GM18873 (cell line): Measurements from ENCODE around the gene IL1RAPL1.

Experiments used
- ATAC-seq: cut with Tn5 transposase; IDR thresholded peaks from one replicate; pipeline ENCODE4 v1.9.1; 2021; ENCODE audit warnings: mild to moderate bottlenecking, moderate library complexity, moderate number of reproducible peaks; ENCODE audit not compliant: unreplicated experiment, low FRiP score

Gene IL1RAPL1

DNA sequence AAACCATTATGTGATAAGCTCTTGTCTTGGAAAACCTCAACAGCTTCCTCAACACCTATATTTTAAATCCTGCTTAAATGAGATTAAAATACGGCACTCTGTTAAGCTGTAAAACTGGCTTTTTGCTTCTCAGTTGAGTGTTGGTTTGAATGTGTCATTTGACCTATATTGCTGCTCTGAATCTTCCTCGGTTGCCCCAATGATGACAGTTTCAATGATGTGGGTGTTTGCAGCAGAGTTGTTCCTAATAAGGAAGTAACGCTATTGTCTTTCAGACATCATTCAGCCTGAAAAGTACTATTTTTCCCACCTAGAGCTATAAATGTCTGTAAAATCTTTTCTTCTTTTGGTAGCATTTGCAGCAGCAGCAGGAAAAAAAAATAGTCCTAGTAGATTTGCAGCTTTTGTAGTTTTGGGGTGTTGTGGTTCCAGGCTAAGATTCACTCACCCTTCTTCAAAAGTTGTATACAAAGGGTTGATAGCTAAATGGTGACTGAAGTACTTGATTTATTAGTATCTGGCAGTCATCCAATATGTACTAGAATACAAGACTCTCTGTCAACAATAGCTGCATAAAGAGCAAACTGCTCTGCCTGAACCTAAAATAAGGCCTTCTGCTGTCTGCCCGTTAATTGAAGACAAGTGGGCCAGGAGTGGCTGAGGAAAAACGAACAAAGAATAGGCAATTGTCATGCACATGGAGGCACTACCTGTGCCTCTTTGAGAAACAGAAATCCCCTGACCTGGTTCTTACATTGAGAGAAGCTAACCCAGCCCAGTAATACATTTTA lies 333.1 kb downstream of the IL1RAPL1 start:
- no peak for ATAC-seq

DNA sequence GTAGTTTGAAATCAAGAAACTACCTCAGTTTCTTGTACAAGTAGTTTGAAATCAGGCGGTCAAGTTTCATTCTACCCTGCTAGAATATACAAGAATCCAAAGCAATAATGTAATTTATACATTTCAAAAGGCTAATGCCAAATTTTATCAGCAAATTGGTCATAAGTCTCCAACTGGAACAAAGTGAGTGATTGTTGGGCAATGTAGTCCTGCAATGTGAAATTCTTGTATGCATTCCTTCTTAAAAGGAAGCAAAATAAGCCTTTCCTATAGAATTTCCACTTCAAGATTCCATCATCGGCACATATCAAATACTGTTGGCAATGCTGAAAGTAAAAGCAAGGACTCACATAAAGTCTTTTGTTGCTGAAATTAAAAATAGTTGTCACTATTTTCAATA lies 334.9 kb downstream of the IL1RAPL1 start:
- ATAC-seq = no peak

DNA sequence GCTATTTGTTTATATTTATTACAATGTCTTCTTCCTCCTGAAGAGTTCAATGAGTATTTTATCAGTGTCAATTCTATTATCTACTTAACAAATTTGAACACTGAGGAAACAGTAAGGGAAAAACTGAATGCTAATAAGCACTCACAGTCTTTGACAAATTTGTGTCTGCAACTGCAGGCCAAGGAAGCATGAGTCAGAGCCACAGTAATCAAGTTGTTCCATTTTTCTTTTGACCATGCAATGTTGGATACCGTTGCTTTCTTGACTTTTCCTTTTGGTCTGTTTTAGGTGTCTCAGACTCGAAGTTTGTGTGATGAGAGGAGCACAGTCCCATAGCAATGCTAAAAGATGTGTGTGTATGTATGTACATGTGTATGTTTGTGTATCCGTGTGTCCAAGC lies 359.6 kb downstream of the IL1RAPL1 start:
- no peak for ATAC-seq

DNA sequence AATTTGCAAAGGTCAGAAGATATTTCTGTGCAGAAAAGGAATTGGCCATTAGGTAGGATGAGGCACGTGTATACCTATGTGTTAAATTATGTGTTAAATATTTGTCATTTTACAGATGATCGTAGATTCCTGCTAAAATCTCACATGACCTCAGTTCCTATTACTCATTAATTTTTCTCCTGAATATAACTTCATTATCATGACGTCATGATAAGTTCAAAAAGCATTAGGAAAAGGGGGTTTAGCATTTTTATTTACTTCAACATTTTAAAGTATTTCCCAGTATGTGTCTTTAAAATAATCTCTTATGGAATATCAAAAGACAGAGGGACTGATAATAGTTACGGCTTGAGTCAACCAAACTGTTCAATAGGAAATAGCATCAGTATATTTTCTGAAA lies 372.8 kb downstream of the IL1RAPL1 start:
- ATAC-seq = no peak

DNA sequence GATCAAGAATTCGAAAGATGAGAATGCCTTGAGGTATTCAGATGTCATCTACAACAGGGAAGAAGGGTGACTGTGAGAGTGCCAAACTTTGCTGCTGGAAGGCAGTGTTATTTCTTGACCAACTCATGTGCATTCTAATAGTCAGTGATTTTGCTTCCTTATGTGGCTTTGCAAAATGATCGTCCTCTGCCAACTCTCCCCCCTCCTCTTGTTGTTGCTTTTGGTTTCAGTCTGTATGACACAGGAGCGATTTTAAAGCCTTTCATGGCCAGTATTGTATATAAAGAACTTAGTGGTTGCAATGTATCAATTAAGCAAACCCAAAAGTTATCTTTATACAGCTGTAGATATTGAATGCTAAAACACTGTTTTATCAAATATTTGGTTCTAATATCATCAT lies 379.1 kb downstream of the IL1RAPL1 start:
- no peak for ATAC-seq

DNA sequence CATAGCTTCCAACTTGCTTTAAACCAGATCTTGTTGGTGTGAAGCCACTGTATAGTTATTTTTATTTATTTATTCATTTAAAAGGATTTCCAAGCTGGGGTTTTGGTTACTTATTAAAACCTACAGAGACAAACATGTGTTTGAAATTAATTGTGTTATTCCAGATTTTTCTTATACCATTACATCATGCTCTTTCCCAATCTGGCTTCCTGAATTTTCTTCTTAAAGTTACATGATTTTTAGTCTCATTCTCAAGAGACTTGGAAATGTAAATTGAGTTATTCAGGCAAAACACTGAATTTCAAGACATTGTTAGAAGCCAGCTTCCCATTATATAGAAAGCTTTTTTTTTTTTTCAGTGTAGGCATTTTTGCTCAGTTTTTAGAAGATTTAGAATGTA lies 381.9 kb downstream of the IL1RAPL1 start:
- ATAC-seq = no peak

DNA sequence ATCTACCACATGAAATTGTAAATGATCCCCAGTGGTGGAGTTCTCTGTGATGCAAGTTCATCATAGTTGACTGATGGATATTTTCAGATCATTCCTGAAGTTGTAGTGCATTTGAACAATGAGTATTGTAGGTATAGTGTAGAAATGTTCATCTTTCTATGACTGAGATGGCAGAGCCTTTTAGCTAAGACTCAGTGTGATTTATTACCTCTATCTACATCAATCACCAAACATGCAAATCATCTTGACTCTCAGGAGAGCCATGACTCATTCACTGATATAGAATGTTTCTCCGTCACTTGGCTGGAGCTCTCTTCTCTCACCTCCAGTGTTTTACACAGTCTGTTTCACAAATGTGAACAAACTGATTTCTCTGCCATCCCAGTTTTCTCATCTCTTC lies 392.6 kb downstream of the IL1RAPL1 start:
- no peak for ATAC-seq

DNA sequence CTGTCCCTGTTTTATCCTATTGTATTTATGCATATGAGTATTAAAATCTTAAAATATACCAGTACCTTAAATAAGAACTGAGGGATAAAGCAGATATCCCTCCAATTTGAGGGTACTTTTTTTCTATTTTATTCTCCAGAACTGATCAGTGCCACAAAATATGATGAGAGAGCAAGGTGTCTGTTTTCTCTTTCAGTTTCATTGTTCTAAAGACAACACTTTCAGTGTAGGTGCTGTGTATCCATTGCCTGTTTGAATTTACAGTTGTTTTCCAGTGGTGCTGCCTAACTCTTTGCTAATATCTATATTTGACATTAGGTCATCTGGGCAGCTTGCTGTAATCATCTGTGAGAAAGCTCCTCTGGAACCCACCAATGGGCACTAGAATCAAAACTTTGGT lies 394.7 kb downstream of the IL1RAPL1 start:
- ATAC-seq = no peak

DNA sequence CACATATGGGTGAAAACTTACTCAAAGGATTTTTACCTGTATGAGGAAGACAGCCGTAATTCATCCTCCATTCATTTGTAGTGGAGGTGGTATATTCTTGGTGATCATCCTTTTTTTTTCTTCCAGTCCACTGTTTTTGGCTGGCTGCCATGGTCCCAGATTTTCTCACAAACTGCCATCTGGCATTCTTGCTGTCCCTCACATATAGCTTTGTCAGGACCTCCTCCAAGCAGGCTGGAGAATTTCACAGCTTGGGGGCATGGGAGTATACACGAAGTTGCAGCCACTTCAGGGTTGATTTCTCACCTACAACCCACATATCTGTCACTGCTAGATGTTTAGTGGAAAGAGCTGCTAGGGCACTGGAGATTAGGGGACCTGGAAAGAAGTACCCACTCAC lies 401.0 kb downstream of the IL1RAPL1 start:
- ATAC-seq = no peak

DNA sequence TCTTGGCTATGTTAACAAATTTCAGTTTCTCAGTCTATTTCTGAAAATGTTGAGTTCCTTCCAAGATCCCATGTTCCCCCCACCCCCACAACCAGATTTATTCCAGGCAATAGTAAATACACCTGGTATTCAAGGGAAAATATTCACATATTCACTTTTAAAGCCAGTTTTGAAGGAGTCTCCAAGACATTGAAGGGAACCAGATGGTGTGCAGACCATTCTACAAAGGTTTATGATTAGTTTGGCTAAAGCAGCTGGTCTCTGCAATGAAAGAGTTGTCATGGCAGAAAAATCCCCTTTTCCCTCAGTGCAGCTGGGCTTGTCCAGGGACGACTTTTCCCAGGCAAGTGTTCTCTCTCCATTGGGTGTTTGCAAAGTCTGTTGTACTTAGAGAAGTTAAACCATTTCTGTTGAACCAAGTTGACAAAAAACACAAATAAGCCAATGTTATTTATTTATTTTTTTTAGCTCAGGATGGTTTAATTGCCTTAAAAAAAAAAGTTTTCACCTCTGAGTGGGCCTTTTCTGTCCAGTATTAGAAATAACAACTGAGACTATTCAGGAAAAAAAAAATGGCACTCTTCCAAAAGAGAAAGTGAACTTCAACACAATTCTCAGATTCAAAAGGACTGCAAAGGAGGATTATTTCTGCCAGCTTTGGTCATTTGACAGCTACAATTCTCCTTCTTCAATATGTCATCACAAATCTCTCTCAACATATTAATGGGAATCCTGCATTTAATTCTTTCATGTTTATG lies 410.6 kb downstream of the IL1RAPL1 start:
- ATAC-seq = no peak

DNA sequence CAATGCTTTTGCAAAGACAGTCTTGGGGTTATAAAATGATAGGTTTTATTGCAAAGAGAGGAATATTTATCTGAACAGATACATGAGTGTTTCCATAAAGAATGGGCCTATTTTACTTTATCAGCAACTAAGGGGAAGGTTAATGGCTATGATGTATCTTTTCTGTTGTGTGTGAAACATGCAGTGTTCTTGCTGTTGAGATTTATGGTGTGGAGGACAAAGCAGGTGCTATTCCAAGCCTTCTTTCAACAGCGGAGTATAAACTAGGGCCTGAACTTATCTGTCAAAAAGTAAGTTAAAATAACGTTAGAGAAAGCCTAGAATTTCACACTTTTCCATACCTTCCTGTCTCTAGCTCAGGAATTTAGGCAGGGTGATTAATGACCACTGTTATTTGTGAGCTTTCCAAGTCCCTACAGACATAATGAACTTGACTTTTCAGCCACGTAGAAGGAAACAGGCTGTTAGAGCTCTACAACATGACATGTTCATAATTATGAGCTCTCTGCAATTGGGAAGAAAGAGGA lies 411.4 kb downstream of the IL1RAPL1 start:
- no peak for ATAC-seq

DNA sequence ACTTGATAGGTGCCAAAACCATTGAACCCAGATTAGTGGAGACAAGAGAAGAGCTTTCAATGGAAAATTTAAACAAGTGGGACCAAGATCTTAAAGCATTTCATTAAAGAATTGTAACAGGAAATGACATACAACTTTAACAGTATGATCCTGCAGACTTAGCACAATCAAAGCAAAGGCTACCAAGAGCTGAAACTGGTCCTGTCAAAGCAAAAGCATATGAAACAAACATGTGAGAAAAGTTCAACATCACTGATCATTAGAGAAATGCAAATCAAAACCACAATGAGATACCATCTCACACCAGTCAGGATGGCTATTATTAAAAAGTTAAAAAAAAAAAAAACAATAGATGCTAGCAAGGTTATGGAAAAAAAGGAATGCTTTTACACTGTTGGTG lies 425.6 kb downstream of the IL1RAPL1 start:
- ATAC-seq = no peak

DNA sequence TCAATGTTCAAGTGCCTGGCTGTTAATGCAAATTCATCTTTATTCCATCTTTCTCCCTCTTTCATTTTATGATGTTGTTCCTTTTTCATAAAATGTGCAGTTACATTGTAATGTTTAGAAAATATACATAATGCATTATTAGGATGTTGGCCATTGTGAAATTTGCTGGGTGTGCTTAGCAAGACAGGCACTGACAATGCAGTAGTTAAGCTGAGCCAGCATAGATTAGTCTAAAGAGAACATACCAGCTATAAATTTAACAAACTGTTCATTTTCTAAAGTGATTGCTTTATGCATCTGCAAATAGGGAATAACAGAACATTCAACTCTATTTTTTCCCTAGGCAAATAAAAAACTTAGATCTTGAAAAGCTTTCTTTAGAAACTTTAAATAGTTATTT lies 436.0 kb downstream of the IL1RAPL1 start:
- no peak for ATAC-seq

DNA sequence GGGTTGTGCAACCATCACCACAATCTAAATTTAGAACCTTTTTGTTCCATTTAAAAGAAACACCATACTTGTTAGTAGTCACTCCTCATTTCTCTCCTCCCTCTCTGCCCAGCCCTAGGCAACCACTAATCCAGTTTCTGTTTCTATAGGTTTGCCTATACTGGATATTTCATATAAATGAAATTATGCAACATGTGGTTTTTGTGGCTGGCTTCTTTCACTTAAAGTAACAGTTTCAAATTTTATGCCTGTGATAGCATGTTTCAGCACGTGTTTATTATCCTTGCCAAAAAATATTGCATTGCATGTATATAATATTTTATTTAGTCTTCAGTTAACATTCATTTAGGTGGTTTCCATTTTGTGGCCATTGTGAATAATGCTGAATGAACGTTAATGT lies 437.6 kb downstream of the IL1RAPL1 start:
- ATAC-seq = no peak

DNA sequence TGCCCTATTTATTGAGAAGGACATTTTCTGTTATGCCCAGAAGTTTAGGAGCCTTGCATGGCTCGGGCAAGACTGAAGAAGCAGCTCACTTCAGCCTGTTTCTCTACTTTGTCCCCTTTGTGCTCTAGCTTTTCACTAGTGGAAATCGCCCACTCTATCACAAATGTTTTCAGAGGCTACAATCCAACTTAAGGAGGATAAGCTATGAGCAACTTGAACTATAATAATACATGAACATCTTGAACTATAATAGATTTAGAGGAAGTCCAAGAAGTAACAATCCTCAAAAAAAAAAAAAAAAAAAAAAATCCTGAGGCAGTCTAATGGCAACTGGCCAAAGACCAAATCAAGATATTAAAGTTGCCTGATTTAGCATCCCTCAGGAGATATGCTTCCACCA lies 452.3 kb downstream of the IL1RAPL1 start:
- no peak for ATAC-seq

DNA sequence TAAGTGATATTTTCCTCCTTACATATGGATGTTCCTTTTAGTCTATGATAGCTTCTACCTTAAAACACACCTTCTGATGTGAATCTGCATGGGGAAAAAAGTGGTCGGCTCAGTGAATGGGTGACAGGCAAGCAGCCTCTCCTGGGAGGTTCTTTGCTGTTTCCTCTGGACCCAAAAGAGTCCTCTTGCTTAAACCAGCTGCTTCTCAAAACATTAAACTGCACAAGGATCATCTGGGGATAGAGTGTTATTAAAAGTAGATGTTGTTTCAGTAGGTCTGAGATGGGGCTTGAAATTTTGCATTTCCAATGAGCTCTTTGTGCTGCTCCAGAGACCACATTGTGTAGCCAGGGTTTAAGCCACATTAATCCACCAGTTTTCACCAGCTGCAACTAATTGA lies 452.9 kb downstream of the IL1RAPL1 start:
- ATAC-seq = no peak

DNA sequence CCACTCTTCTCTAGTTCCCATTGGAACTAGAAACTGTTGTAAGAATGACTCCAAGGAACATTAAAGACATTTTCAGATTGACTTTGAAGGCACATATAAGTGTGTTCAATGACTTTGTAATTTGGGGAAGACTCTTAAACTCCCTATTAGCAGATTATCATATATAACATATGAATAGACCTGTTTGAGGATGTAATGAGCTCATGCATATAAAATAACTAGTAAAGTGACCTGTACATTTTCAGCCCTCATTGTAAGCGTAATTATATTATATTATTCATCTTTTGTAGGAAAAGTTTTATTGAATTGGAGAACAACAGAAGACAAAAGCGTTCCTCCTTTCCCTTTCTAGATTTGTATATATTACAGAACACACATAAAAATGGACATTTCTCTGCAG lies 455.1 kb downstream of the IL1RAPL1 start:
- no peak for ATAC-seq

DNA sequence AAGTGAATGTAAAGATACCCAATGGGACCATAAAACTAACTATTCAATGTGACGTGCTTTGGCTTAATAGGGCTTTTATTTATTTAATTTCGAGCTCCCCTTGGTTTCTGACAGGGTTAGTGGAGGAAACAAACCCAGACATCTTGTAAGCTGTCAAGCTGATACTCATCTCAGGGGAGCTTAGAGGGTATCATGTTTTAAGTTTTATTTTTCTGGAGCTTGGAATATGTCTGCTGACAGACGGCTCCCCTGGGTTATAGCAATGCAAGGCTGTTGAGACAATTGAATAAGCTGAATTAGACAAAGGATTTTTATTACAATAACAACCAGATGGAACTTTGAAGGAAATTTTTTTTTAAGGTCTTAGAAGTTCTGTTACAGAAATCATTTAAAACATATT lies 456.5 kb downstream of the IL1RAPL1 start:
- no peak for ATAC-seq

DNA sequence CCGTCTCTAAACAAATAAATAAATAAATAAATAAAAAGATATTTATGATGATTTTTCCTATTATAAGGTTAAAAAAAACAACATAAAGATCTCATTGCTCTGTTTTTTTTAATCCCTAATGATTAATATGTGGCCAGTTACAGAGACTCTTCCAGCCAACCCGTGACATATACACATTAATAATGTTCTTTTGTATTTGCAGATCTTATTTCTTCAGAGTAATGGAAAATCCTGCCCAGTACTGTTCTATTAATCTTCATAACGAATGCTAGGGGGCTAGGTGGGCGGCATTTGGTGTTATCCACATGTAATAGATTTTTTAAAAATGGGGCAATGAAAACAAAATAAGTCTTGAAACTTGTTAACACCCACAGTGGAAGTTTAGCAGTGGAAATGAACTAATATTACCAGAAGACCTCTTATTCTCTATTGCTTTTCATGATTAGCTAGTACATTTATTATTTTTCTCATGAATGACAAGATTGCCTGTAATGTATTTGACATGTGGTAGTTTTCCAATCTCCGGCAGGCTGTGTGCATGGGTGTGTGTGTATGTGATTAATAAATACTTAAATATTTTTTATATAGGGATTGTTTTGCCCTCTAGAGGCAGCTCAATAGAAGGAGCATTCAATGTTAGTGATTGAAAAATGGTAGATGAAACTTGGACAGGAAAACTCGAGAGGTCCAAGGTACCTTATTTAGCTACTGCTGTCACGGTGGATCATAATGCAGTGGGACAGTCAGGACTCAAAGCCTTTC lies 457.4 kb downstream of the IL1RAPL1 start:
- ATAC-seq = no peak

DNA sequence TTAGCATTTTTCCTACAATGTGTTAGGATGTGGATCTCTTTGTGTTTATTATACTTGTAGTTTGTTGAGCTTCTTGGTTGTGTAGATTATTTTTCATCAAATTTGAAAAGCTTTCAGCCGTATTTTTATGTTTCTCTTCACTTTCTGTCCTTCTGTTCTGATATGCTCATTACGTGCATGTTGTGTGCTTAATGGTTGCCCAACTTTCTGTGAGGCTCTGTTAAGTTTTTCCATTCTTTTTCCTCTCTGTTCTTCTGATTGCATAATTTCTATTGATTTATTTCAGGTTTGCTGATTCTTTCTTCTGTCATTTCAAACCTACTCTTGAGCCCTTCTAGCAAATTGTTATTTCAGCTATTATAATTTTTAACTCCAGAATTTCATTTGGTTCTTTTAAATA lies 478.2 kb downstream of the IL1RAPL1 start:
- ATAC-seq = no peak

DNA sequence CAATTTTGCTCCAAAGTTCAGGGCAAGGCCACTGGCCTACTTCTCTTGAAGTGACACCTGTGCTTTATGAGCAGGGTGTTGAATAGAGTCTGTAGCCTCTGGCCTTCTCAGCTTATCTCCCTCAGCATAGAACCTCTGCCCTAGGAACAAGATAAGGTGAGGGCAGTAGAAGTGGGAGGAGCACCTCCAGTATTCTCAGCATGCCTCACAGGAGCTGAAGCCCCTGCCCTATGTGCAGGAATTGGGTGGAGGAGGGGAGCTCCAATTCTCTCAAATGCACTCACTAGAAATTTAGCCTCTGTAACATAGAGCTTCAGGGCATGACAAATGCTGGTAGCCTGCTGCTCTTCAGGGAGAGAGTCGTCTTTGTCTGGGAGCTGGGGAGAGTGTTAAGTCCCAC lies 479.3 kb downstream of the IL1RAPL1 start:
- no peak for ATAC-seq
